Measurements from ENCODE around the gene SURF4. TPM values are rescaled to one million over a fixed set of nuclear protein-coding genes. Genes with fewer than 3 reads are reported as not detected.

SURF4 gene
- total and polyA plus RNA-seq, 2 of the 13 experiments (the other 11 are each of a cell fraction or from before 2014, with no cell fraction given) = 220 to 265 TPM

- TF ChIP-seq, protein P1, sequence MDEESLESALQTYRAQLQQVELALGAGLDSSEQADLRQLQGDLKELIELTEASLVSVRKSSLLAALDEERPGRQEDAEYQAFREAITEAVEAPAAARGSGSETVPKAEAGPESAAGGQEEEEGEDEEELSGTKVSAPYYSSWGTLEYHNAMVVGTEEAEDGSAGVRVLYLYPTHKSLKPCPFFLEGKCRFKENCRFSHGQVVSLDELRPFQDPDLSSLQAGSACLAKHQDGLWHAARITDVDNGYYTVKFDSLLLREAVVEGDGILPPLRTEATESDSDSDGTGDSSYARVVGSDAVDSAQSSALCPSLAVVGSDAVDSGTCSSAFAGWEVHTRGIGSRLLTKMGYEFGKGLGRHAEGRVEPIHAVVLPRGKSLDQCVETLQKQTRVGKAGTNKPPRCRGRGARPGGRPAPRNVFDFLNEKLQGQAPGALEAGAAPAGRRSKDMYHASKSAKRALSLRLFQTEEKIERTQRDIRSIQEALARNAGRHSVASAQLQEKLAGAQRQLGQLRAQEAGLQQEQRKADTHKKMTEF (CRISPR knock-in tag; IDR thresholded peaks at IDR 0.05) = peak; percentile 40; the same call in 1 of the 2 replicates
- TF ChIP-seq GABPB1 (CRISPR knock-in tag; IDR thresholded peaks at IDR 0.05) = peak; percentile 35; the same call in 1 of the 2 replicates
- TF ChIP-seq ZNF383 (CRISPR knock-in tag; IDR thresholded peaks at IDR 0.05; ENCODE audit: borderline replicate concordance) = peak; percentile 58; the same call in 1 of the 2 replicates
- TF ChIP-seq, protein P2, sequence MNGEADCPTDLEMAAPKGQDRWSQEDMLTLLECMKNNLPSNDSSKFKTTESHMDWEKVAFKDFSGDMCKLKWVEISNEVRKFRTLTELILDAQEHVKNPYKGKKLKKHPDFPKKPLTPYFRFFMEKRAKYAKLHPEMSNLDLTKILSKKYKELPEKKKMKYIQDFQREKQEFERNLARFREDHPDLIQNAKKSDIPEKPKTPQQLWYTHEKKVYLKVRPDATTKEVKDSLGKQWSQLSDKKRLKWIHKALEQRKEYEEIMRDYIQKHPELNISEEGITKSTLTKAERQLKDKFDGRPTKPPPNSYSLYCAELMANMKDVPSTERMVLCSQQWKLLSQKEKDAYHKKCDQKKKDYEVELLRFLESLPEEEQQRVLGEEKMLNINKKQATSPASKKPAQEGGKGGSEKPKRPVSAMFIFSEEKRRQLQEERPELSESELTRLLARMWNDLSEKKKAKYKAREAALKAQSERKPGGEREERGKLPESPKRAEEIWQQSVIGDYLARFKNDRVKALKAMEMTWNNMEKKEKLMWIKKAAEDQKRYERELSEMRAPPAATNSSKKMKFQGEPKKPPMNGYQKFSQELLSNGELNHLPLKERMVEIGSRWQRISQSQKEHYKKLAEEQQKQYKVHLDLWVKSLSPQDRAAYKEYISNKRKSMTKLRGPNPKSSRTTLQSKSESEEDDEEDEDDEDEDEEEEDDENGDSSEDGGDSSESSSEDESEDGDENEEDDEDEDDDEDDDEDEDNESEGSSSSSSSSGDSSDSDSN (CRISPR knock-in tag; IDR thresholded peaks at IDR 0.05) = 0 out of 2 replicates have a peak, but pooled peaks have one; percentile 17
- TF ChIP-seq, protein P3, sequence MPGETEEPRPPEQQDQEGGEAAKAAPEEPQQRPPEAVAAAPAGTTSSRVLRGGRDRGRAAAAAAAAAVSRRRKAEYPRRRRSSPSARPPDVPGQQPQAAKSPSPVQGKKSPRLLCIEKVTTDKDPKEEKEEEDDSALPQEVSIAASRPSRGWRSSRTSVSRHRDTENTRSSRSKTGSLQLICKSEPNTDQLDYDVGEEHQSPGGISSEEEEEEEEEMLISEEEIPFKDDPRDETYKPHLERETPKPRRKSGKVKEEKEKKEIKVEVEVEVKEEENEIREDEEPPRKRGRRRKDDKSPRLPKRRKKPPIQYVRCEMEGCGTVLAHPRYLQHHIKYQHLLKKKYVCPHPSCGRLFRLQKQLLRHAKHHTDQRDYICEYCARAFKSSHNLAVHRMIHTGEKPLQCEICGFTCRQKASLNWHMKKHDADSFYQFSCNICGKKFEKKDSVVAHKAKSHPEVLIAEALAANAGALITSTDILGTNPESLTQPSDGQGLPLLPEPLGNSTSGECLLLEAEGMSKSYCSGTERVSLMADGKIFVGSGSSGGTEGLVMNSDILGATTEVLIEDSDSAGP (CRISPR knock-in tag; IDR thresholded peaks at IDR 0.05; ENCODE audit: borderline replicate concordance) = peak; percentile 80
- 0 out of 2 replicates have a peak, but pooled peaks have one; percentile 32 for TF ChIP-seq ZNF142 (CRISPR knock-in tag; IDR thresholded peaks at IDR 0.05)
- TF ChIP-seq, protein P4, sequence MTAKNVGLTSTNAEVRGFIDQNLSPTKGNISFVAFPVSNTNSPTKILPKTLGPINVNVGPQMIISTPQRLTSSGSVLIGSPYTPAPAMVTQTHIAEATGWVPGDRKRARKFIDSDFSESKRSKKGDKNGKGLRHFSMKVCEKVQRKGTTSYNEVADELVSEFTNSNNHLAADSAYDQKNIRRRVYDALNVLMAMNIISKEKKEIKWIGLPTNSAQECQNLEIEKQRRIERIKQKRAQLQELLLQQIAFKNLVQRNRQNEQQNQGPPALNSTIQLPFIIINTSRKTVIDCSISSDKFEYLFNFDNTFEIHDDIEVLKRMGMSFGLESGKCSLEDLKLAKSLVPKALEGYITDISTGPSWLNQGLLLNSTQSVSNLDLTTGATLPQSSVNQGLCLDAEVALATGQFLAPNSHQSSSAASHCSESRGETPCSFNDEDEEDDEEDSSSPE (CRISPR knock-in tag; IDR thresholded peaks at IDR 0.05) = no peak; the same call in 1 of the 2 replicates
- TF ChIP-seq ETV5 (CRISPR knock-in tag; IDR thresholded peaks at IDR 0.05; ENCODE audit: borderline replicate concordance) = 0 out of 2 replicates have a peak, but pooled peaks have one; percentile 17
- TF ChIP-seq ZNF460 (CRISPR knock-in tag; IDR thresholded peaks at IDR 0.05; ENCODE audit: borderline replicate concordance) = no peak
- 0 out of 2 replicates have a peak, but pooled peaks have one; percentile 17 for TF ChIP-seq SOX5 (CRISPR knock-in tag; IDR thresholded peaks at IDR 0.05; ENCODE audit: borderline replicate concordance)
- peak; percentile 56; the same call in 1 of the 2 replicates for TF ChIP-seq ZNF280B (CRISPR knock-in tag; IDR thresholded peaks at IDR 0.05; ENCODE audit: borderline replicate concordance)
Observed at GRCh38 chr9:133351908-133352634, 23.8 kb downstream of the SURF4 start (continued).
